Astrocyte (in vitro differentiated cells and primary cell): ENCODE data around the gene ALOX12B. TPM values are rescaled to one million over a fixed set of nuclear protein-coding genes. Genes with fewer than 3 reads are reported as not detected.

Source experiments
- DNase-seq: peaks from one replicate; pipeline ENCODE4 v3.0.0-alpha.2; 2010; ENCODE audit warnings: low read depth
- FAIRE-seq: peaks from 2 replicates; lab custom pipeline; 2011; peaks lifted over from hg19 to GRCh38; lab: Jason Lieb, UNC
- H2AFZ ChIP-seq: 2 replicates; pipeline ENCODE4 v1.6.0; 2012; ENCODE audit warnings: low read depth, low read length, inconsistent platforms
- H3K27ac ChIP-seq: 2 replicates; pipeline ENCODE4 v1.5.1; 2011; ENCODE audit warnings: low read depth, low read length, inconsistent platforms
- H3K27me3 ChIP-seq: 2 replicates; pipeline ENCODE4 v1.6.0; 2011; ENCODE audit warnings: low read length, inconsistent platforms; ENCODE audit not compliant: insufficient read depth
- H3K36me3 ChIP-seq: 2 replicates; pipeline ENCODE4 v1.5.1; 2011; ENCODE audit warnings: low read length, inconsistent platforms; ENCODE audit not compliant: insufficient read depth
- H3K4me1 ChIP-seq: 2 replicates; pipeline ENCODE4 v1.5.1; 2011; ENCODE audit warnings: low read length, inconsistent platforms; ENCODE audit not compliant: insufficient read depth
- H3K4me2 ChIP-seq: 2 replicates; pipeline ENCODE4 v1.6.0; 2012; ENCODE audit warnings: low read length, inconsistent platforms
- H3K4me3 ChIP-seq: 2 replicates; pipeline ENCODE4 v1.5.1; 2011; ENCODE audit warnings: low read depth, mild to moderate bottlenecking, low read length, inconsistent platforms; ENCODE audit not compliant: insufficient read depth
- H3K79me2 ChIP-seq: 2 replicates; pipeline ENCODE4 v1.6.0; 2012; ENCODE audit warnings: mild to moderate bottlenecking, low read length, inconsistent platforms; ENCODE audit not compliant: insufficient read depth
- H3K9ac ChIP-seq: 2 replicates; pipeline ENCODE4 v1.6.0; 2012; ENCODE audit warnings: mild to moderate bottlenecking, low read length, inconsistent platforms
- H3K9me3 ChIP-seq: 2 replicates; pipeline ENCODE4 v1.5.1; 2012; ENCODE audit warnings: low read depth, mild to moderate bottlenecking, low read length, inconsistent platforms; ENCODE audit not compliant: insufficient read depth
- H4K20me1 ChIP-seq: 2 replicates; pipeline ENCODE4 v1.6.0; 2012; ENCODE audit warnings: low read length, inconsistent platforms; ENCODE audit not compliant: insufficient read depth
- H3K27ac Mint-ChIP-seq: one replicate; pipeline ENCODE4 v1.8.0; 2021; ENCODE audit warnings: mild to moderate bottlenecking, mixed read lengths; ENCODE audit not compliant: unreplicated experiment
- H3K27me3 Mint-ChIP-seq: one replicate; pipeline ENCODE4 v1.8.0; 2021; ENCODE audit warnings: low read depth, mixed read lengths; ENCODE audit not compliant: unreplicated experiment
- H3K36me3 Mint-ChIP-seq: one replicate; pipeline ENCODE4 v1.8.0; 2021; ENCODE audit warnings: low read depth, mixed read lengths; ENCODE audit not compliant: unreplicated experiment
- H3K4me1 Mint-ChIP-seq: one replicate; pipeline ENCODE4 v1.8.0; 2021; ENCODE audit warnings: low read depth, mixed read lengths; ENCODE audit not compliant: unreplicated experiment
- H3K4me3 Mint-ChIP-seq: one replicate; pipeline ENCODE4 v1.8.0; 2021; ENCODE audit warnings: mild to moderate bottlenecking, moderate library complexity, mixed read lengths; ENCODE audit not compliant: unreplicated experiment
- H3K9me3 Mint-ChIP-seq: one replicate; pipeline ENCODE4 v1.8.0; 2021; ENCODE audit warnings: mild to moderate bottlenecking, mixed read lengths; ENCODE audit not compliant: unreplicated experiment
- EZH2 ChIP-seq: IDR thresholded peaks from 2 replicates; pipeline ENCODE4 v1.6.1; 2012; ENCODE audit warnings: mild to moderate bottlenecking, low read length, inconsistent platforms; ENCODE audit not compliant: insufficient read depth
- total RNA-seq: library from RNA; stranded (reverse); gene quantifications from 2 replicates; pipeline ENCODE4 v1.2.1, GENCODE V29; 2021
- TF ChIP-seq, protein P1 (sequence below): IDR thresholded peaks from 2 replicates; pipeline ENCODE4 v1.5.1; 2011; ENCODE audit warnings: low read depth, mild to moderate bottlenecking, inconsistent platforms, low read length, moderate library complexity; ENCODE audit not compliant: insufficient read depth

ALOX12B gene
- total RNA-seq, 1 donor from 2014 or later: not detected

DNA sequence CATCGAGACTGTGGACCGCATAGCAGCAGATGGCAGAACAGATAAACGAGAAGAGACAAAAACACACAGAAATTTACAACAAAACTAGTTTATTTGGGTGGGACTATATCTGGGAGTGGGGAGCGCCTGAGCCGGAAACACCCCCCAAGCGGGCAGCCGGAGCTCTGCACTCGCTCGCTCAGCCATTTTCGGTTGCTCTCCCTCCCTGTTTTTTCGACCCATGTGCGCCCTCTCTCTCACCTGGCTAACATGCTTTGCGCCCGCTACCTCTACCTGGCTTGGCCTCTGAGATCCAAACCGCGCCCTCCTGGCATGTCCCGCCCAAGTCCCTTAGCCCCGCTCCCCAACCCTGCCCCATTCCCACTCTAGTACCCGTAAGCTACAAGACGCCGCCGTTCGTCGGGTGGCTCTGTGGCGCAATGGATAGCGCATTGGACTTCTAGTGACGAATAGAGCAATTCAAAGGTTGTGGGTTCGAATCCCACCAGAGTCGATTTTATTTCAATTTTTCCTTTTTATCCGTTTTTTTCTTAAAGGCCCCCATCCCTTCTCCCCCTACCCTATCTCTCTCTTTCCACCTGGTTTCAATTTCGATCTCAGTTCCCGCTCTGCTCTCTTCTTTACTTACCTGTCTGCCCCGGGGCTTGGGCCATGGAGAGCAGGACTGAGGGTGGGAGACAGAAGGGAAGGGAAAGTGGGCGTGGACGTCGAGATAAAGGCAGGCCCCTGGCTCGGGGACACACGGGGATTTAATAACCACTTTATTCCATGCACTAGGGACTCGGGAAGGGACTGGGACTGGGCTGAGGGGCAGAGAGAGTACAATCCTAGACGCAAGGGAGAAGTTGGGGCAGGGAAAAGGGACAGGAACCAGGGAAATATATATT is 33.2 kb upstream of the ALOX12B start:
- TF ChIP-seq EZH2: no peak
- TF ChIP-seq, protein P1, sequence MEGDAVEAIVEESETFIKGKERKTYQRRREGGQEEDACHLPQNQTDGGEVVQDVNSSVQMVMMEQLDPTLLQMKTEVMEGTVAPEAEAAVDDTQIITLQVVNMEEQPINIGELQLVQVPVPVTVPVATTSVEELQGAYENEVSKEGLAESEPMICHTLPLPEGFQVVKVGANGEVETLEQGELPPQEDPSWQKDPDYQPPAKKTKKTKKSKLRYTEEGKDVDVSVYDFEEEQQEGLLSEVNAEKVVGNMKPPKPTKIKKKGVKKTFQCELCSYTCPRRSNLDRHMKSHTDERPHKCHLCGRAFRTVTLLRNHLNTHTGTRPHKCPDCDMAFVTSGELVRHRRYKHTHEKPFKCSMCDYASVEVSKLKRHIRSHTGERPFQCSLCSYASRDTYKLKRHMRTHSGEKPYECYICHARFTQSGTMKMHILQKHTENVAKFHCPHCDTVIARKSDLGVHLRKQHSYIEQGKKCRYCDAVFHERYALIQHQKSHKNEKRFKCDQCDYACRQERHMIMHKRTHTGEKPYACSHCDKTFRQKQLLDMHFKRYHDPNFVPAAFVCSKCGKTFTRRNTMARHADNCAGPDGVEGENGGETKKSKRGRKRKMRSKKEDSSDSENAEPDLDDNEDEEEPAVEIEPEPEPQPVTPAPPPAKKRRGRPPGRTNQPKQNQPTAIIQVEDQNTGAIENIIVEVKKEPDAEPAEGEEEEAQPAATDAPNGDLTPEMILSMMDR: peak; percentile 35
- H3K79me2 ChIP-seq: no peaks in the 10 kb centered on the region
- peaks cover 42% of the 10 kb centered on the region for H3K27me3 Mint-ChIP-seq
- H4K20me1 ChIP-seq: peaks cover 11% of the 10 kb centered on the region
- DNase-seq (no peak), FAIRE-seq (no peak)
- H2AFZ ChIP-seq: peak overlapping the region; percentile 66
- no peaks in the 10 kb centered on the region for H3K36me3 ChIP-seq
- H3K4me1 Mint-ChIP-seq: peaks cover 16% of the 10 kb centered on the region
- no peaks in the 10 kb centered on the region for H3K9me3 Mint-ChIP-seq
- peak overlapping the region; percentile 66 for H3K4me3 ChIP-seq
- peak overlapping the region; percentile 91 for H3K27ac Mint-ChIP-seq
- H3K27ac ChIP-seq: peak overlapping the region; percentile 43
- H3K4me2 ChIP-seq: peak overlapping the region; percentile 97
- peak overlapping the region; percentile 58 for H3K9ac ChIP-seq
- no peaks in the 10 kb centered on the region for H3K9me3 ChIP-seq
- H3K4me1 ChIP-seq: peaks cover 49% of the 10 kb centered on the region
- peak overlapping the region; percentile 95 for H3K4me3 Mint-ChIP-seq
- H3K27me3 ChIP-seq: peaks cover 32% of the 10 kb centered on the region
- no peaks in the 10 kb centered on the region for H3K36me3 Mint-ChIP-seq

DNA sequence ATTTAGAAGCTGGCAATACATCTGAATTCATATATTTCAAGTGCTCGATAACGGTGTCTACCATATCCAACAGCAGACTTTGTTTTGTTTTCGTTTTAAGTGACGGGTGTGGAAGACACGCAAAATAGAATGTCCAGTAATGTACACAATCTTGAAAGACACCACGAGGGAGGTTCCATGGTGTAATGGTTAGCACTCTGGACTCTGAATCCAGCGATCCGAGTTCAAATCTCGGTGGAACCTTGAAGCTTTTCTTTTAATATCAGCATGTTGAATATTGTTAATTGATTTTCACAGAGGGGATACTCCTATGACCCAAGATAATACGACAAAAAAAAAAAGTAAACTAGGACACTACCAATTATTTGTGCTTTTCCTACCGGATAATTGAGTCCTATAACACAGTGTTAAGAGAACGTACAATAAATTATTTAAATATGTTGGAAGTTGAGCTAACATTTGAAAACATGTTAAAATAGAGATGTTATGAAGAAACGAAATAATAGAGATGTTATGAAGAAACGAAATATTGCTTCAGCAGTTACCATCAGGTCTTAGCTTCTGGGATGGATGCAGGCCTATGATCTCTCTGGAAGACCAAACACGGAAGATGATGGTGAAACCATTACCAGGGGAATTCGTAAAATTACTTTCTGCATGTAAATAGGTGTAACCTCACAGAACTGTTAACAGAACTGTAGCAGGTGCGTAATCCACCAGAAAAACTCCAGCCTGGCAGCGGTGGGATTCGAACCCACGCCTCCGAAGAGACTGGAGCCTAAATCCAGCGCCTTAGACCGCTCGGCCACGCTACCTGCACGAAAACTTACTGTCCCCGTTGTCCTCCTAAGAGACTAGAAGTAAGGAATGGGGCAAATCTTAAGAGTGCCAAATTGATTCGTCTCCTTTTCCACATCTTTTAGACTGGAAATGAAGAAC is 32.3 kb upstream of the ALOX12B start:
- H3K79me2 ChIP-seq: no peaks in the 10 kb centered on the region
- TF ChIP-seq, protein P1: no peak
- TF ChIP-seq EZH2: no peak
- H3K4me1 ChIP-seq: peaks cover 42% of the 10 kb centered on the region
- Mint-ChIP-seq H3K9me3 (no peaks in the 10 kb centered on the region), H3K27me3 (peaks cover 46% of the 10 kb centered on the region), H3K27ac (peak overlapping the region; percentile 91), H3K36me3 (no peaks in the 10 kb centered on the region), H3K4me3 (peak overlapping the region; percentile 95), H3K4me1 (peaks cover 14% of the 10 kb centered on the region)
- peak overlapping the region; percentile 54 for H3K27ac ChIP-seq
- H3K27me3 ChIP-seq: peaks cover 38% of the 10 kb centered on the region
- DNase-seq (peak; percentile 87), FAIRE-seq (peak; percentile 41)
- H3K4me3 ChIP-seq: peak overlapping the region; percentile 69
- H2AFZ ChIP-seq: peak overlapping the region; percentile 66
- H3K9ac ChIP-seq: peak overlapping the region; percentile 58
- peak overlapping the region; percentile 97 for H3K4me2 ChIP-seq
- H4K20me1 ChIP-seq: peaks cover 10% of the 10 kb centered on the region
- no peaks in the 10 kb centered on the region for H3K9me3 ChIP-seq
- H3K36me3 ChIP-seq: no peaks in the 10 kb centered on the region
